RWPE2 (cell line): ENCODE data around the gene RAF1.

ENCODE experiments used
- ATAC-seq: fragments of 200-7000 bp; cut with Tn5 transposase; 3 replicates; pipeline ENCODE4 v1.9.1; 2021; ENCODE audit warnings: low read depth
- DNase-seq: peaks from one replicate; pipeline ENCODE4 v3.0.0-alpha.2; 2020; ENCODE audit warnings: low spot score
- H3K27ac ChIP-seq: fragments of 450-650 bp; 2 replicates; pipeline ENCODE4 v1.5.1; 2017; ENCODE audit warnings: mild to moderate bottlenecking; ENCODE audit not compliant: poor library complexity, severe bottlenecking
- H3K27me3 ChIP-seq: fragments of 250-450 bp; sonication (Bioruptor Pico); 2 replicates; pipeline ENCODE4 v1.5.1; 2021; ENCODE audit warnings: mild to moderate bottlenecking, moderate library complexity; ENCODE audit not compliant: insufficient read depth, poor library complexity, severe bottlenecking
- H3K36me3 ChIP-seq: fragments of 250-450 bp; sonication (Bioruptor Pico); 2 replicates; pipeline ENCODE4 v1.5.1; 2020; ENCODE audit warnings: low read depth, mild to moderate bottlenecking, moderate library complexity
- H3K4me1 ChIP-seq: fragments of 250-450 bp; sonication (Bioruptor Pico); 2 replicates; pipeline ENCODE4 v1.5.1; 2021; ENCODE audit warnings: mild to moderate bottlenecking, moderate library complexity; ENCODE audit not compliant: insufficient read depth, poor library complexity, severe bottlenecking
- H3K4me3 ChIP-seq: fragments of 250-450 bp; sonication (Bioruptor Pico); 2 replicates; pipeline ENCODE4 v1.5.1; 2021; ENCODE audit warnings: mild to moderate bottlenecking, moderate library complexity; ENCODE audit not compliant: severe bottlenecking
- H3K9me3 ChIP-seq: fragments of 250-450 bp; sonication (Bioruptor Pico); 2 replicates; pipeline ENCODE4 v1.5.1; 2021; ENCODE audit warnings: mild to moderate bottlenecking, moderate library complexity; ENCODE audit not compliant: severe bottlenecking
- TF ChIP-seq, protein P1 (sequence below): fragments of 450-650 bp; IDR thresholded peaks from one replicate; pipeline ENCODE4 v1.5.1; 2017; ENCODE audit warnings: mild to moderate bottlenecking, moderate library complexity; ENCODE audit not compliant: poor library complexity, severe bottlenecking

RAF1 gene

DNA sequence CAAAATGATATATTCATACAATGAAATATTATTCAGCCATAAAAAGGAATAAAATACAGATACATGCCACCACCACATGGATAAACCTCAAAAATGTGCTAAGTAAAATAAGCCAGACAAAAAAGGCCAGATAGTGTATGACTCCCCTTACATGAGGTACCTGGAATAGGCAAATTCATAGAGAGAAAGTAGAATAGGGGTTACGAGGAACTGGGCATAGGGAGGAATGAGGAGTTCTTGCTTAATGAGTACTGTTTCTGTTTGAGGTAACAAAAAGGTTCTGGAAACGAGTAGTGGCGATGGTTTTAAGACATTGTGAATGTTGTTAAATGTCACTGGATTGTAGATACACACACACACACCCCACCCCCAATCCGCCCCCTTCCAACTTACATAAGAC is 8.2 kb downstream of the RAF1 start:
- DNase-seq (no peak), ATAC-seq (no peak)
- Histone ChIP-seq H3K27me3 (no peaks in the 10 kb centered on the region), H3K9me3 (no peaks in the 10 kb centered on the region), H3K36me3 (no peaks in the 10 kb centered on the region), H3K4me1 (peaks cover 16% of the 10 kb centered on the region), H3K27ac (no peak overlapping the region), H3K4me3 (no peak overlapping the region)
- TF ChIP-seq, protein P1, sequence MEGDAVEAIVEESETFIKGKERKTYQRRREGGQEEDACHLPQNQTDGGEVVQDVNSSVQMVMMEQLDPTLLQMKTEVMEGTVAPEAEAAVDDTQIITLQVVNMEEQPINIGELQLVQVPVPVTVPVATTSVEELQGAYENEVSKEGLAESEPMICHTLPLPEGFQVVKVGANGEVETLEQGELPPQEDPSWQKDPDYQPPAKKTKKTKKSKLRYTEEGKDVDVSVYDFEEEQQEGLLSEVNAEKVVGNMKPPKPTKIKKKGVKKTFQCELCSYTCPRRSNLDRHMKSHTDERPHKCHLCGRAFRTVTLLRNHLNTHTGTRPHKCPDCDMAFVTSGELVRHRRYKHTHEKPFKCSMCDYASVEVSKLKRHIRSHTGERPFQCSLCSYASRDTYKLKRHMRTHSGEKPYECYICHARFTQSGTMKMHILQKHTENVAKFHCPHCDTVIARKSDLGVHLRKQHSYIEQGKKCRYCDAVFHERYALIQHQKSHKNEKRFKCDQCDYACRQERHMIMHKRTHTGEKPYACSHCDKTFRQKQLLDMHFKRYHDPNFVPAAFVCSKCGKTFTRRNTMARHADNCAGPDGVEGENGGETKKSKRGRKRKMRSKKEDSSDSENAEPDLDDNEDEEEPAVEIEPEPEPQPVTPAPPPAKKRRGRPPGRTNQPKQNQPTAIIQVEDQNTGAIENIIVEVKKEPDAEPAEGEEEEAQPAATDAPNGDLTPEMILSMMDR = no peak

DNA sequence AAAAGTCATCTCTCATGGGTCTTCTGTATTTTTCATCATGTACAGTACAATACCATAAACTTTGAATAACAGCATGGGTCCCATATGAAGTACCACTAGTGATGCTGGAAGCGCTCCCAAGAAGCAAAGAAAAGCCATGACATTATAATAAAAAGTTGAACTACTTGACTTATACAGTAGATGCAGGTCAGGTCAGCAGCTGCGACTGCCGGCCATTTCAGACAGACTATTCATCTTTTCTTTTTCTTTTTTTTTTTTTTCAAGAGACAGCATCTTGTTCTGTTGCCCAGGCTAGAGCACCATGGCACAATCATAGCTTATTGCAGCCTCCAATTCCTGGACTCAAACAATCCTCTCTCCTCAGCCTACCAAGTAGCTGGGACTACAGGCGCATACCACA is 10.2 kb downstream of the RAF1 start:
- H3K4me1 ChIP-seq = peaks cover 6% of the 10 kb centered on the region
- H3K4me3 ChIP-seq = no peak overlapping the region
- H3K36me3 ChIP-seq = no peaks in the 10 kb centered on the region
- no peak for ATAC-seq
- no peak overlapping the region for H3K27ac ChIP-seq
- DNase-seq = no peak
- H3K9me3 ChIP-seq = no peaks in the 10 kb centered on the region
- no peaks in the 10 kb centered on the region for H3K27me3 ChIP-seq
- TF ChIP-seq, protein P1 = no peak

DNA sequence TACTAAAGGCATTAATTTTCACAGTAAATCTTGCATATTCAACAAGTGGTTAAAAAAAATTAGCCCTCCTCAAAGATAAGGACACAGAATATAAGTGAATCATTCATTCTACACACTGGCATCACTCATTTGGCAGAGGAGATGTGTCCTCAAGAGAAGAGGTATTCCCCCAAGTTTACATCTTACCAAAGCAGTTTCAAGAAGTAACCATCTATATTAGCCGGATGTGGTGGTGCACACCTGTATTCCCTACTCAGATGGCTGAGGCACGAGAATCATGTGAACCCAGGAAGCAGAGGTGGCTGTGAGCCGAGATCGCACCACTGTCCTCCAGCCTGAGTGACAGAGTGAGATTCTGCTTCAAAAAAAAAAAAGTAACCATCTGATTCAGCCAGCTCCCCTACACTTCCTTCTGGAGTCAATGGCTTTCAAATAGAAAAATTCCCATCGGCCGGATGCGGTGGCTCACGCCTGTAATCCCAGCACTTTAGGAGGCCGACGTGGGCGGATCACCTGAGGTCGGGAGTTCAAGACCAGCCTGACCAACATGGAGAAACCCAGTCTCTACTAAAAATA is 15.4 kb downstream of the RAF1 start:
- H3K9me3 ChIP-seq = no peaks in the 10 kb centered on the region
- TF ChIP-seq, protein P1 = no peak
- DNase-seq = no peak
- H3K36me3 ChIP-seq = no peaks in the 10 kb centered on the region; the same call in none of the 2 replicates
- no peak for ATAC-seq
- H3K27ac ChIP-seq = no peak overlapping the region
- no peak overlapping the region for H3K4me3 ChIP-seq
- H3K4me1 ChIP-seq = peaks cover 21% of the 10 kb centered on the region
- H3K27me3 ChIP-seq = no peaks in the 10 kb centered on the region

DNA sequence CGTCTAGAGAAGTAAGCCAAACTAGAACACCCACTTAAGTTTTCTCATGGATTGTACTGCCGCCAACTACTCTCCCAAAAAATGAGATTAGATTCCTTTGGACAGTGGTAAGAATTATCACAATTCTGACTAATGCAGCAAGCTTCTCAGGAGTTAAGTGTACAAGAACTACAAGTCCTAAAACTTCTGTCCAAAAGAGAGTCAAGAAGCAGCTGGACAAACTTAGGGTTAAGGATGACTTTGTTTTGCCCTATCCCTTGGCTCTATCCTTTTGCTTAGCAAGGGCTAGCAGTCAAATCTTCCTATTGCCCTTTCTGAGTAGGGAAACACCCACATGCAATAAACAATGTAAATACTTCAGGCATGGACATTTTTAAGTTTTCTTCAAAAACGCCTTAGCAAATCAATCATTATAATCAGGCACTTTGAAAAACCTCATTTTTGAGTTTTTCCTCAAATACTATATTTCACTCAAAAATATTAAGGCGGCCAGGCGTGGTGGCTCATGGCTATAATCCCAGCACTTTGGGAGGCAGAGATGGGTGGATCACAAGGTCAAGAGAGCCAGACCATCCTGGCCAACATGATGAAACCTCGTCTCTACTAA is 19.5 kb downstream of the RAF1 start:
- H3K27me3 ChIP-seq = no peaks in the 10 kb centered on the region
- peaks cover 21% of the 10 kb centered on the region for H3K4me1 ChIP-seq
- no peaks in the 10 kb centered on the region; the same call in none of the 2 replicates for H3K36me3 ChIP-seq
- H3K4me3 ChIP-seq = no peak overlapping the region
- H3K27ac ChIP-seq = no peak overlapping the region
- DNase-seq (no peak), ATAC-seq (peak; percentile 38; the same call in 2 of the 3 replicates)
- TF ChIP-seq, protein P1 = no peak
- no peaks in the 10 kb centered on the region for H3K9me3 ChIP-seq

DNA sequence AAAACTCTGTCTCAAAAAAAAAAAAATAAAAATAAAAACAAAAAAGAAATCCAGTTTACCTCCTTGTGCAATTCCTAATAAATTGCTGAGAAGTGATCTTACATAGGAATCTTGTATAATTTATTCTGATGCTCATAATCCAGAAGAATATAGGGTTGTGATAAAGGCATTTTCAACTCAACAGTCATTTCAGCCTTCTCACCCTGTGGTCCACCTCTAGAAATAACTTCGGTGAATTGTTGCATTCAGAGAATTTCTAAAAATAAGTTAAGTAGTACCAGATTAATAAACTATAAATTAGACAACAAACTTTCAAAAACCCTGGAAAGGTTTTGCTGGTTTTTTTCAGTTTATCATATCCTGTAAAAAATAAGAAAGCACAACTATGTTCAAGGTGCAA is 20.2 kb downstream of the RAF1 start:
- Histone ChIP-seq H3K4me3 (no peak overlapping the region), H3K27ac (no peak overlapping the region), H3K36me3 (no peaks in the 10 kb centered on the region; the same call in none of the 2 replicates), H3K27me3 (no peaks in the 10 kb centered on the region), H3K4me1 (peaks cover 21% of the 10 kb centered on the region), H3K9me3 (no peaks in the 10 kb centered on the region)
- TF ChIP-seq, protein P1 = no peak
- no peak for ATAC-seq
- no peak for DNase-seq
